ENCODE measurements around the gene PTPRH. TPM values are rescaled to one million over a fixed set of nuclear protein-coding genes. Genes with fewer than 3 reads are reported as not detected.

The PTPRH gene
- total RNA-seq, 1 experiment from 2014 or later = 11.7 TPM

DNA sequence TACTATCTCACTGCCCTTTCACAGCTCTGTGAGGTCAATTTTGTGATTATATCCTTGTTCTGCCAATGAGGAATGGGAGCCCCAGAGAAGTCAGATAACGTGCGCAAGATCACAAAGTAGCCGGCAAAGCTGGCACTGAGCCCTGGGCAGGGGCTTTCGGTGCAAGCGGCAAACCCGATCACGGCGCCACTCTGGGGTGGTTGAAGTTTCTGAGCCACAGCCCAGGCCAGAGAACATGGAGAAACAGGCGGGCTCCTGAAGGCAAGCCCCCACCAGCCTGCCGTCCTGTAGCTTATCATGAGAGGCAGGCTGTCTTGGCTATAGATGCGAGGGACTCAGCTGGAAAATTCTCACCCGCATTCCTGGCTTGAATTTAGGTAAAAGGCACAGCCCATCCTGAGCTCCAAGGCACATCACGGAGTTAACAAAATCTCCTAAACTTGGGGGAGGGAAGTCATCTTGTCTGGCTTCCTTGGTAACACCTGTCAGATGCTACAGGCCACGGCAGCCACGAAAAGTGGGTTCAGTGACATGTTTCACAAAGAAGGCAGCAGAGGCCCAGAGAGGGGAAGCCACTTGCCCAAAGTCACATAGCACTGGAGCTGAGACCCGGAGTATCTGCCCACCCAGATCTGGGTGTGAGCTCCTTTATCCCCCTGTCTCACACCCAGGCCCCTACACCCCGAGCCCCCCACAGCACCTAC lies 72.8 kb downstream of the PTPRH start:
- Histone ChIP-seq H3K9me2 (ENCODE audit: insufficient read depth) (no peaks in the 10 kb centered on the region), H3K36me3 (ENCODE audit: low read depth) (no peaks in the 10 kb centered on the region), H3K27ac (no peak overlapping the region), H3F3A (ENCODE audit: insufficient read depth, low read depth) (peaks cover 22% of the 10 kb centered on the region; the same call in 1 of the 2 replicates), H3K4me3 (no peak overlapping the region), H3K4me2 (no peak overlapping the region), H3K27me3 (ENCODE audit: insufficient read depth, low read depth) (no peaks in the 10 kb centered on the region), H3K9me3 (ENCODE audit: insufficient read depth, low read depth) (no peaks in the 10 kb centered on the region), H4K20me1 (ENCODE audit: insufficient read depth) (no peaks in the 10 kb centered on the region), H2AFZ (no peak overlapping the region), H3K4me1 (replicated peaks; ENCODE audit: insufficient read depth) (no peaks in the 10 kb centered on the region), H3K79me2 (ENCODE audit: low read depth) (no peaks in the 10 kb centered on the region)
- TF ChIP-seq EZH2 (IDR thresholded peaks at IDR 0.05; ENCODE audit: low read depth) = no peak
- TF ChIP-seq, protein P1, sequence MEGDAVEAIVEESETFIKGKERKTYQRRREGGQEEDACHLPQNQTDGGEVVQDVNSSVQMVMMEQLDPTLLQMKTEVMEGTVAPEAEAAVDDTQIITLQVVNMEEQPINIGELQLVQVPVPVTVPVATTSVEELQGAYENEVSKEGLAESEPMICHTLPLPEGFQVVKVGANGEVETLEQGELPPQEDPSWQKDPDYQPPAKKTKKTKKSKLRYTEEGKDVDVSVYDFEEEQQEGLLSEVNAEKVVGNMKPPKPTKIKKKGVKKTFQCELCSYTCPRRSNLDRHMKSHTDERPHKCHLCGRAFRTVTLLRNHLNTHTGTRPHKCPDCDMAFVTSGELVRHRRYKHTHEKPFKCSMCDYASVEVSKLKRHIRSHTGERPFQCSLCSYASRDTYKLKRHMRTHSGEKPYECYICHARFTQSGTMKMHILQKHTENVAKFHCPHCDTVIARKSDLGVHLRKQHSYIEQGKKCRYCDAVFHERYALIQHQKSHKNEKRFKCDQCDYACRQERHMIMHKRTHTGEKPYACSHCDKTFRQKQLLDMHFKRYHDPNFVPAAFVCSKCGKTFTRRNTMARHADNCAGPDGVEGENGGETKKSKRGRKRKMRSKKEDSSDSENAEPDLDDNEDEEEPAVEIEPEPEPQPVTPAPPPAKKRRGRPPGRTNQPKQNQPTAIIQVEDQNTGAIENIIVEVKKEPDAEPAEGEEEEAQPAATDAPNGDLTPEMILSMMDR (conservative IDR thresholded peaks at IDR 0.05) = no peak
- CTCF ChIA-PET = interaction anchor here (1.1 kb wide), 1 partner anchor 9 kb away, joined by 8 read pairs; no protein-coding TSS in a partner anchor
- no peak for DNase-seq
- intact Hi-C loops (cut with micrococcal nuclease; ENCODE audit: unreplicated experiment) = no loop called here
- no TSS peak for BruUV-seq (replicated peaks)
- POLR2A ChIA-PET (ENCODE audit: unreplicated experiment) = interaction anchor here (0.6 kb wide), 1 partner anchor 191 kb away, joined by 3 read pairs; no protein-coding TSS in a partner anchor

DNA sequence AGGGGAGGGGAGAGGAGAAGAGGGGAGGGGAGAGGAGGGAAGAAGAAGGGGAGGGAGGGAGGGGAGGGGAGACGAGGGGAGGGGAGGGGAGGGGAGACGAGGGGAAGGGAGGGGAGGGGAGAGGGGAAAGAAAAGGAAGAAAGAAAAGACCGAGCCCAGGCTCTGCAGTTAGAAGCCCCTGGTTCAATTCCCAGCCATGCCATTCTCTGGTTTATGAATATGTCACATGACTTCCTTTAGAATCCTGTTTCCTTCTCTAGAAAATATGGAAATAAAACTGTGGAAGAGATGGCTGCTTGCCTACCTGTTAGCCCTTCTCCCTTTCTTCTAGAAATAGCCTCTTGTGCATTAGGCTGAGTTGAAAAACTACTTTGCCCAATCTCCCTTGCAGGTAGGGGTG lies 74.6 kb downstream of the PTPRH start:
- ChIA-PET POLR2A (ENCODE audit: unreplicated experiment) (interaction anchor here (0.6 kb wide), 1 partner anchor 16 kb away, joined by 3 read pairs; no protein-coding TSS in a partner anchor), CTCF (interaction anchor here (0.6 kb wide), 1 partner anchor 333 kb away, joined by 5 read pairs; no protein-coding TSS in a partner anchor)
- Histone ChIP-seq H2AFZ (no peak overlapping the region), H3F3A (ENCODE audit: insufficient read depth, low read depth) (peaks cover 22% of the 10 kb centered on the region; the same call in 1 of the 2 replicates), H3K4me3 (no peak overlapping the region), H3K79me2 (ENCODE audit: low read depth) (no peaks in the 10 kb centered on the region), H3K36me3 (ENCODE audit: low read depth) (no peaks in the 10 kb centered on the region), H4K20me1 (ENCODE audit: insufficient read depth) (no peaks in the 10 kb centered on the region), H3K9me3 (ENCODE audit: insufficient read depth, low read depth) (no peaks in the 10 kb centered on the region), H3K27ac (no peak overlapping the region), H3K4me1 (replicated peaks; ENCODE audit: insufficient read depth) (no peaks in the 10 kb centered on the region), H3K27me3 (ENCODE audit: insufficient read depth, low read depth) (no peaks in the 10 kb centered on the region), H3K4me2 (no peak overlapping the region), H3K9me2 (ENCODE audit: insufficient read depth) (no peaks in the 10 kb centered on the region)
- TF ChIP-seq, protein P1 (conservative IDR thresholded peaks at IDR 0.05) = no peak
- TF ChIP-seq EZH2 (IDR thresholded peaks at IDR 0.05; ENCODE audit: low read depth) = no peak
- no peak for DNase-seq
- intact Hi-C loops (cut with micrococcal nuclease; ENCODE audit: unreplicated experiment) = no loop called here
- no TSS peak for BruUV-seq (replicated peaks)

DNA sequence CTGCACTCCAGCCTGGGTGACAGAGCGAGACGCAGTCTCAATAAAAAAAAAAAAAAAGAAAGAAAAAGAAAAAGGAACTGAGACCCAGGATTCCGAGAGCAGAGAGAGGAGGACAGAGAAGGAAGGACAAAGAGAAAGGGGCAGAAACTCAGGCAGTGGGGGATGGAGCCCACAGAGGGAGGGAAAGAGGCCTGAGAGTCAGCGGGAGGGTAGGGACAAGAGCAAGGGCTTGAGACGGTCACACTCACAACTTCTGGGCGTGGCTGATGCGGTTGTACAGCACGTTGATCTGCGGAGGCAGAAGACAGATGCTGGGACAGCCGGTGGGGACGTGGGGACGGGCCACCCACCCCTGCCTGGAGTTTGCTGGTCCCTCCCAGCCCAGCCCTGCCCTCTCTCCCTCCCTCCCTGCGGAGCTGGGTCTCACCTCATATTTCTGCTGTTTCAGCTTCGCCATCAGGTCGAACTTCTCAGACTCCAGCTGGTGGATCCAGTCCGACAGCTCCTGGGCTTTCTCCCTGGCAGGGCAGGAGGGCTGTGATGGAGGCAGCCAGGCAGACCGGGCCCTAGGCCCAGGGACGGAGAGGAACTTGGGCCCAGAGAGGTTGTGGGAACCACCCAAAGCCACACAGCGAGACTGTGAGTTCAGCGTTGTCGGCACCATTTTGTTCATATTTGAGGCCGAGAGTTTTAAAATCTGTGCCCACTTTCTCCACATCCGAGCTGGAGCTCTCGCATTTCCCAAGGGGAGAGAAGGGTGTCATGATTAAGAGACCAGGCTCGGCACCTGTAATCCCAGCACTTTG lies 75.5 kb downstream of the PTPRH start:
- Histone ChIP-seq H3K4me1 (replicated peaks; ENCODE audit: insufficient read depth) (no peaks in the 10 kb centered on the region), H3K9me3 (ENCODE audit: insufficient read depth, low read depth) (no peaks in the 10 kb centered on the region), H3K9me2 (ENCODE audit: insufficient read depth) (no peaks in the 10 kb centered on the region), H3K27ac (no peak overlapping the region), H3K79me2 (ENCODE audit: low read depth) (no peaks in the 10 kb centered on the region), H4K20me1 (ENCODE audit: insufficient read depth) (no peaks in the 10 kb centered on the region), H3K36me3 (ENCODE audit: low read depth) (no peaks in the 10 kb centered on the region), H3K4me2 (no peak overlapping the region), H2AFZ (no peak overlapping the region), H3F3A (ENCODE audit: insufficient read depth, low read depth) (peaks cover 22% of the 10 kb centered on the region; the same call in 1 of the 2 replicates), H3K27me3 (ENCODE audit: insufficient read depth, low read depth) (no peaks in the 10 kb centered on the region), H3K4me3 (no peak overlapping the region)
- POLR2A ChIA-PET (ENCODE audit: unreplicated experiment) = no interaction called here
- DNase-seq = no peak
- intact Hi-C loops (cut with micrococcal nuclease; ENCODE audit: unreplicated experiment) = no loop called here
- CTCF ChIA-PET = interaction anchor here (1.1 kb wide), 1 partner anchor 27 kb away, joined by 4 read pairs; no protein-coding TSS in a partner anchor
- TF ChIP-seq EZH2 (IDR thresholded peaks at IDR 0.05; ENCODE audit: low read depth) = no peak
- TF ChIP-seq, protein P1 (conservative IDR thresholded peaks at IDR 0.05) = no peak
- BruUV-seq (replicated peaks) = no TSS peak

Measured in PC-9 (cell line).